HepG2 (cell line): ENCODE measurements around the gene UCP1. TPM values are rescaled to one million over a fixed set of nuclear protein-coding genes. Genes with fewer than 3 reads are reported as not detected.

Experiments
- CENPBD1 ChIP-seq: sonication (generic); formaldehyde crosslinking; IDR thresholded peaks from 2 replicates; pipeline ENCODE4 v1.8.0; 2022; ENCODE audit warnings: missing genetic modification reagents, low read depth, mild to moderate bottlenecking, borderline replicate concordance
- HDAC2 ChIP-seq: sonication (generic); formaldehyde crosslinking; IDR thresholded peaks from 2 replicates; pipeline ENCODE4 v1.4.0; 2020; ENCODE audit warnings: missing genetic modification reagents
- HINFP ChIP-seq: sonication (generic); formaldehyde crosslinking; IDR thresholded peaks from 2 replicates; pipeline ENCODE4 v1.4.0; 2020; ENCODE audit warnings: low read depth, mild to moderate bottlenecking, missing genetic modification reagents
- MEF2D ChIP-seq: sonication (generic); formaldehyde crosslinking; IDR thresholded peaks from 2 replicates; pipeline ENCODE4 v1.5.1; 2020; ENCODE audit warnings: mild to moderate bottlenecking, missing genetic modification reagents
- MNT ChIP-seq: fragments of 450-650 bp; IDR thresholded peaks from 2 replicates; pipeline ENCODE4 v1.6.1; 2016
- NKX3-1 ChIP-seq: sonication (generic); formaldehyde crosslinking; IDR thresholded peaks from 2 replicates; pipeline ENCODE4 v1.5.0; 2020; ENCODE audit warnings: missing genetic modification reagents
- NR2F1 ChIP-seq, 2 experiments: fragments of 450-650 bp in 1 of 2; formaldehyde crosslinking in 1 of 2; IDR thresholded peaks; 2 replicates each; pipeline versions ENCODE4 v1.5.0 to v1.6.1; 2016 to 2020; ENCODE audit warnings: mild to moderate bottlenecking in 1 of 2, missing compliant biosample characterization in 1 of 2, missing genetic modification reagents in 1 of 2, moderate library complexity in 1 of 2
- PAX8 ChIP-seq: sonication (generic); formaldehyde crosslinking; IDR thresholded peaks from 2 replicates; pipeline ENCODE4 v1.8.0; 2022; ENCODE audit warnings: mild to moderate bottlenecking, missing genetic modification reagents, borderline replicate concordance
- POLR2AphosphoS2 ChIP-seq: IDR thresholded peaks from 2 replicates; pipeline ENCODE4 v1.6.1; 2011; ENCODE audit warnings: low read depth, low read length, improper control_type of control experiment
- PRDM15 ChIP-seq: sonication (generic); formaldehyde crosslinking; IDR thresholded peaks from 2 replicates; pipeline ENCODE4 v1.4.0; 2020; ENCODE audit warnings: missing genetic modification reagents
- RBAK ChIP-seq: sonication (generic); formaldehyde crosslinking; IDR thresholded peaks from 2 replicates; pipeline ENCODE4 v1.5.1; 2020; ENCODE audit warnings: mild to moderate bottlenecking, missing genetic modification reagents
- RBM22 ChIP-seq: fragments of 200-400 bp; formaldehyde crosslinking; optimal IDR thresholded peaks from 2 replicates; pipeline ENCODE3; 2017; ENCODE audit warnings: mild to moderate bottlenecking, low read length, moderate library complexity
- SMC3 ChIP-seq: IDR thresholded peaks from 2 replicates; pipeline ENCODE4 v1.6.1; 2011; ENCODE audit warnings: low read length, improper control_type of control experiment
- SP1 ChIP-seq, 2 experiments: fragments of 450-650 bp in 1 of 2; sonication (generic) in 1 of 2; formaldehyde crosslinking in 1 of 2; IDR thresholded peaks; 2 replicates each; pipeline versions ENCODE4 v1.4.0 to v1.6.1; 2016 to 2020; ENCODE audit warnings: missing genetic modification reagents in 1 of 2
- TBP ChIP-seq: sonication (generic); formaldehyde crosslinking; IDR thresholded peaks from 2 replicates; pipeline ENCODE4 v1.5.0; 2020; ENCODE audit warnings: missing genetic modification reagents
- THAP8 ChIP-seq: sonication (generic); formaldehyde crosslinking; IDR thresholded peaks from 2 replicates; pipeline ENCODE4 v1.5.1; 2020; ENCODE audit warnings: missing genetic modification reagents, mild to moderate bottlenecking, borderline replicate concordance
- U2AF2 ChIP-seq: fragments of 200-400 bp; formaldehyde crosslinking; IDR thresholded peaks from 2 replicates; pipeline ENCODE4 v1.6.1; 2017; ENCODE audit warnings: low read depth, mild to moderate bottlenecking, low read length
- ZFX ChIP-seq: sonication (generic); formaldehyde crosslinking; IDR thresholded peaks from 2 replicates; pipeline ENCODE4 v1.4.0; 2020; ENCODE audit warnings: mild to moderate bottlenecking, low read depth, missing genetic modification reagents, moderate library complexity
- ZNF335 ChIP-seq: sonication (generic); formaldehyde crosslinking; IDR thresholded peaks from 2 replicates; pipeline ENCODE4 v1.4.0; 2020; ENCODE audit warnings: missing genetic modification reagents
- polyA plus RNA-seq, 8 experiments: library from polyadenylated mRNA; depleted of rRNA in 3 of 8; stranded (reverse) in 7 of 8; unstranded in 1 of 8; fragments of >200 nt; fragmentation: Illumina TruSeq in 4 of 8; extraction: Trizol in 4 of 8; gene quantifications; 2 replicates each; pipeline versions ENCODE4 v1.2.1 to v1.2.3, GENCODE V29; 2011 to 2016; ENCODE audit warnings: low read depth in 4 of 8, missing spikeins in 1 of 8, mixed read lengths in 1 of 8; ENCODE audit not compliant: insufficient read depth in 1 of 8
- total RNA-seq, 5 experiments: library from RNA; depleted of rRNA; stranded (reverse); fragments of >200 nt; fragmentation: Illumina TruSeq; extraction: Trizol; gene quantifications; 2 replicates each; pipeline ENCODE4 v1.2.3, GENCODE V29; 2016; ENCODE audit warnings: low read depth in 1 of 5
- TF ChIP-seq, protein P1 (sequence below): sonication (generic); formaldehyde crosslinking; IDR thresholded peaks from 2 replicates; pipeline ENCODE4 v1.4.0; 2020; ENCODE audit warnings: mild to moderate bottlenecking, missing genetic modification reagents

The UCP1 gene
- total and polyA plus RNA-seq, 2 of the 13 experiments (the other 11 are each of a cell fraction or from before 2014, with no cell fraction given) = 0.11 TPM

- TF ChIP-seq PRDM15 (CRISPR knock-in tag) = no peak
- peak; percentile 44; the same call in 1 of the 2 replicates for TF ChIP-seq MNT
- TF ChIP-seq U2AF2 = no peak
- no peak for TF ChIP-seq TBP
- no peak for TF ChIP-seq SMC3
- TF ChIP-seq THAP8 = no peak
- no peak for TF ChIP-seq ZFX (CRISPR knock-in tag)
- TF ChIP-seq ZNF335 = no peak
- no peak for TF ChIP-seq PAX8 (CRISPR knock-in tag)
- TF ChIP-seq RBM22 = no peak
- TF ChIP-seq HINFP (CRISPR knock-in tag) = no peak
- no peak for TF ChIP-seq MEF2D
- TF ChIP-seq RBAK (CRISPR knock-in tag) = no peak
- 0 out of 2 replicates have a peak, but pooled peaks have one; percentile 23 for TF ChIP-seq HDAC2 (CRISPR knock-in tag)
- no peak for TF ChIP-seq SP1 (IDR thresholded peaks at IDR 0.05)
- no peak for TF ChIP-seq SP1 (CRISPR knock-in tag; IDR thresholded peaks at IDR 0.05)
- no peak for TF ChIP-seq POLR2AphosphoS2
- no peak for TF ChIP-seq NKX3-1 (CRISPR knock-in tag)
- TF ChIP-seq CENPBD1 (CRISPR knock-in tag) = no peak
- TF ChIP-seq, protein P1, sequence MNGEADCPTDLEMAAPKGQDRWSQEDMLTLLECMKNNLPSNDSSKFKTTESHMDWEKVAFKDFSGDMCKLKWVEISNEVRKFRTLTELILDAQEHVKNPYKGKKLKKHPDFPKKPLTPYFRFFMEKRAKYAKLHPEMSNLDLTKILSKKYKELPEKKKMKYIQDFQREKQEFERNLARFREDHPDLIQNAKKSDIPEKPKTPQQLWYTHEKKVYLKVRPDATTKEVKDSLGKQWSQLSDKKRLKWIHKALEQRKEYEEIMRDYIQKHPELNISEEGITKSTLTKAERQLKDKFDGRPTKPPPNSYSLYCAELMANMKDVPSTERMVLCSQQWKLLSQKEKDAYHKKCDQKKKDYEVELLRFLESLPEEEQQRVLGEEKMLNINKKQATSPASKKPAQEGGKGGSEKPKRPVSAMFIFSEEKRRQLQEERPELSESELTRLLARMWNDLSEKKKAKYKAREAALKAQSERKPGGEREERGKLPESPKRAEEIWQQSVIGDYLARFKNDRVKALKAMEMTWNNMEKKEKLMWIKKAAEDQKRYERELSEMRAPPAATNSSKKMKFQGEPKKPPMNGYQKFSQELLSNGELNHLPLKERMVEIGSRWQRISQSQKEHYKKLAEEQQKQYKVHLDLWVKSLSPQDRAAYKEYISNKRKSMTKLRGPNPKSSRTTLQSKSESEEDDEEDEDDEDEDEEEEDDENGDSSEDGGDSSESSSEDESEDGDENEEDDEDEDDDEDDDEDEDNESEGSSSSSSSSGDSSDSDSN (CRISPR knock-in tag) = no peak
- no peak for TF ChIP-seq NR2F1 (CRISPR knock-in tag; IDR thresholded peaks at IDR 0.05)
Observed at GRCh38 chr4:140529434-140529833, 39.3 kb downstream of the UCP1 start (continued).
